ENCODE results near the gene GRHL1. TPM values are rescaled to one million over a fixed set of nuclear protein-coding genes. Genes with fewer than 3 reads are reported as not detected.

GRHL1 gene
- total RNA-seq, 1 donor from 2014 or later, result 126 TPM

- Histone ChIP-seq H3K4me1 (peaks cover 26% of the 10 kb centered on the region), H3K9me3 (no peaks in the 10 kb centered on the region), H3K36me3 (no peaks in the 10 kb centered on the region), H3K27ac (no peak overlapping the region), H3K4me3 (no peak overlapping the region), H3K27me3 (no peaks in the 10 kb centered on the region)
- intact Hi-C loops (cut with DNase I), result no loop called here
- TF ChIP-seq POLR2A (IDR thresholded peaks at IDR 0.05) (no peak), POLR2AphosphoS5 (IDR thresholded peaks at IDR 0.05; ENCODE audit: insufficient read depth in 1 of 2, low read depth in 1 of 2) (peak in 1 of 2 donors; percentile 62)
- DNase-seq (ENCODE audit: extremely low spot score in 2 of 2), result no peak
These were observed 24.4 kb downstream of the GRHL1 start for GRCh38 chr2:9975805-9976447.

GRCh38 chr2:9979977-9980376, 28.5 kb downstream of the GRHL1 start:
- H3K36me3 ChIP-seq, result no peaks in the 10 kb centered on the region
- intact Hi-C loops (cut with DNase I), result loop anchor here (5.0 kb wide), 1 partner anchor 62 kb away; the partner anchor contains the start of gene KLF11
- no peak for TF ChIP-seq CTCF (IDR thresholded peaks at IDR 0.05)

GRCh38 chr2:9980520-9980919, 29.0 kb downstream of the GRHL1 start:
- Histone ChIP-seq H3K4me1 (peaks cover 16% of the 10 kb centered on the region), H3K27me3 (no peaks in the 10 kb centered on the region), H3K4me3 (no peak overlapping the region), H3K27ac (no peak overlapping the region), H3K9me3 (no peaks in the 10 kb centered on the region), H3K36me3 (no peaks in the 10 kb centered on the region)
- DNase-seq (ENCODE audit: extremely low spot score in 2 of 2), result no peak
- intact Hi-C loops (cut with DNase I), result loop anchor here (5.0 kb wide), 1 partner anchor 62 kb away; the partner anchor contains the start of gene KLF11
- TF ChIP-seq CTCF (IDR thresholded peaks at IDR 0.05) (no peak), POLR2AphosphoS5 (IDR thresholded peaks at IDR 0.05; ENCODE audit: insufficient read depth in 1 of 2, low read depth in 1 of 2) (no peak), POLR2A (IDR thresholded peaks at IDR 0.05) (no peak)

More at GRCh38 chr2:9979977-9980376, 28.5 kb downstream of the GRHL1 start:
- no peaks in the 10 kb centered on the region for H3K9me3 ChIP-seq
- H3K27ac ChIP-seq, result no peak overlapping the region
- DNase-seq (ENCODE audit: extremely low spot score in 2 of 2), result peak in 1 of 2 donors; percentile 27
- H3K4me1 ChIP-seq, result peaks cover 19% of the 10 kb centered on the region
- H3K27me3 ChIP-seq, result no peaks in the 10 kb centered on the region
- no peak overlapping the region for H3K4me3 ChIP-seq

- no peaks in the 10 kb centered on the region for H3K36me3 ChIP-seq
- TF ChIP-seq CTCF (IDR thresholded peaks at IDR 0.05) (no peak), POLR2AphosphoS5 (IDR thresholded peaks at IDR 0.05; ENCODE audit: insufficient read depth in 1 of 2, low read depth in 1 of 2) (no peak), POLR2A (IDR thresholded peaks at IDR 0.05) (no peak)
- no peak overlapping the region for H3K4me3 ChIP-seq
- DNase-seq (ENCODE audit: extremely low spot score in 2 of 2), result peak in 1 of 2 donors; percentile 10
- H3K27ac ChIP-seq, result peak overlapping the region; percentile 72
- no peaks in the 10 kb centered on the region for H3K9me3 ChIP-seq
- intact Hi-C loops (cut with DNase I), result loop anchor here (5.0 kb wide), 1 partner anchor 61 kb away; the partner anchor contains the start of gene KLF11
- peaks cover 19% of the 10 kb centered on the region for H3K4me1 ChIP-seq
- no peaks in the 10 kb centered on the region for H3K27me3 ChIP-seq
These were observed 30.2 kb downstream of the GRHL1 start for GRCh38 chr2:9981655-9982054.

- intact Hi-C loops (cut with DNase I), result loop anchor here (5.0 kb wide), 1 partner anchor 60 kb away; the partner anchor contains the start of gene KLF11
- no peaks in the 10 kb centered on the region for H3K36me3 ChIP-seq
- no peaks in the 10 kb centered on the region for H3K27me3 ChIP-seq
- peak overlapping the region; percentile 72 for H3K27ac ChIP-seq
- no peak overlapping the region for H3K4me3 ChIP-seq
- H3K9me3 ChIP-seq, result no peaks in the 10 kb centered on the region
- TF ChIP-seq POLR2AphosphoS5 (IDR thresholded peaks at IDR 0.05; ENCODE audit: insufficient read depth in 1 of 2, low read depth in 1 of 2) (peak in 1 of 2 donors; percentile 13), CTCF (IDR thresholded peaks at IDR 0.05) (no peak), POLR2A (IDR thresholded peaks at IDR 0.05) (no peak)
- H3K4me1 ChIP-seq, result peaks cover 19% of the 10 kb centered on the region
- DNase-seq (ENCODE audit: extremely low spot score in 2 of 2), result peak in 1 of 2 donors; percentile 75
These were observed 30.8 kb downstream of the GRHL1 start for GRCh38 chr2:9982248-9982647.

Data from vagina (tissue), 2 donors.